Mammary epithelial cell (primary cell): Measurements from ENCODE around the gene ADAMTS2.

Source experiments
- CTCF ChIP-seq, 2 donors: IDR thresholded peaks in 1 of 2; conservative IDR thresholded peaks in 1 of 2; 2 replicates each; pipeline ENCODE4 v1.5.1; 2011 to 2012; ENCODE audit warnings: inconsistent platforms in 2 of 2, low read length in 2 of 2, mild to moderate bottlenecking in 2 of 2, control low read depth in 1 of 2, low read depth in 1 of 2; ENCODE audit not compliant: insufficient read depth in 1 of 2; ENCODE audit errors: extremely low read depth in 1 of 2
- EZH2 ChIP-seq: IDR thresholded peaks from 2 replicates; pipeline ENCODE4 v1.6.1; 2012; ENCODE audit warnings: low read length, inconsistent platforms, borderline replicate concordance

GRCh38 chr5:179198825-179199224 lies 146.4 kb downstream of the ADAMTS2 start:
- TF ChIP-seq CTCF (conservative IDR thresholded peaks at IDR 0.05 in 1 of 2, IDR thresholded peaks at IDR 0.05 in 1 of 2; ENCODE audit: extremely low read depth in 1 of 2, insufficient read depth in 1 of 2, low read depth in 1 of 2, low read length in 2 of 2) (no peak), EZH2 (no peak)
